ENCODE data around the gene NPHS1. TPM values are rescaled to one million over a fixed set of nuclear protein-coding genes. Genes with fewer than 3 reads are reported as not detected.

Gene NPHS1
- total RNA-seq, 2 donors from 2014 or later: not detected

DNA sequence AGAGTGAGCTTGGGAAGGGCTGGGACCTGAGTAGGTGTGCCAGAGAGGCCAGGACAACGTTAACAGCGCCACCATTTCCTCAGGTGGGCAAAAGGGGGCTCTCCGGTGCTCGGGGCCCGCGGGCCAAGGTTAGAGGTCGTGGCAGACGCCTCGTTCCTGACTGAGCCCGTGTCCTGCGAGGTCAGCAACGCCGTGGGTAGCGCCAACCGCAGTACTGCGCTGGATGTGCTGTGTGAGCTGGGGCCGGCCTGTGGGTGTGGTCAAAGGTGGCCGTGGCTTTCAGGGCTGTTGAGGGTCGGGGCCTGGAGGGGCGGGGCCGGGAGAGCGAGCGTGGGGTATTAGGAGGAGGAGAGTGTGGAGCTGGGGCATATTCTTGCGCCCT lies 8.1 kb upstream of the NPHS1 start:
- TF ChIP-seq, protein P1, sequence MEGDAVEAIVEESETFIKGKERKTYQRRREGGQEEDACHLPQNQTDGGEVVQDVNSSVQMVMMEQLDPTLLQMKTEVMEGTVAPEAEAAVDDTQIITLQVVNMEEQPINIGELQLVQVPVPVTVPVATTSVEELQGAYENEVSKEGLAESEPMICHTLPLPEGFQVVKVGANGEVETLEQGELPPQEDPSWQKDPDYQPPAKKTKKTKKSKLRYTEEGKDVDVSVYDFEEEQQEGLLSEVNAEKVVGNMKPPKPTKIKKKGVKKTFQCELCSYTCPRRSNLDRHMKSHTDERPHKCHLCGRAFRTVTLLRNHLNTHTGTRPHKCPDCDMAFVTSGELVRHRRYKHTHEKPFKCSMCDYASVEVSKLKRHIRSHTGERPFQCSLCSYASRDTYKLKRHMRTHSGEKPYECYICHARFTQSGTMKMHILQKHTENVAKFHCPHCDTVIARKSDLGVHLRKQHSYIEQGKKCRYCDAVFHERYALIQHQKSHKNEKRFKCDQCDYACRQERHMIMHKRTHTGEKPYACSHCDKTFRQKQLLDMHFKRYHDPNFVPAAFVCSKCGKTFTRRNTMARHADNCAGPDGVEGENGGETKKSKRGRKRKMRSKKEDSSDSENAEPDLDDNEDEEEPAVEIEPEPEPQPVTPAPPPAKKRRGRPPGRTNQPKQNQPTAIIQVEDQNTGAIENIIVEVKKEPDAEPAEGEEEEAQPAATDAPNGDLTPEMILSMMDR (IDR thresholded peaks at IDR 0.05): no peak

DNA sequence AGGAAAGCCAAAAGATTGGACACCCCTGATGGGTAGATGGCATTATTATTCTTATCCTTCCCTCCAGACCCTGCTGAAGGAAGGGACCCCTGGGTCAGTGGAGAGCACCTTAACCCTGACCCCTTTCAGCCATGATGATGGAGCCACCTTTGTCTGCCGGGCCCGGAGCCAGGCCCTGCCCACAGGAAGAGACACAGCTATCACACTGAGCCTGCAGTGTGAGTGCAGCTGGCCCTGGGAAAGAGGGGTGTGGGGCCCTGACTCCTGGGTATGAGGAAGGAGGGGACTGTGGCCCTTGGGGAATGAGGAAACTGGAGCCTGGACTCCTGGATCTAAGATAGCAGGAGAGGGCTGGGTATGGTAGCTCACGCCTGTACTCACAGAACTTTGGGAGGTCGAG lies 7.1 kb upstream of the NPHS1 start:
- no peak for DNase-seq (ENCODE audit: low spot score)
- Histone ChIP-seq H3K9me3 (no peaks in the 10 kb centered on the region), H3K4me1 (peaks cover 0 to 17% of the 10 kb centered on the region in 2 donors), H3K27me3 (peaks cover 5 to 22% of the 10 kb centered on the region in 2 donors), H3K27ac (no peak overlapping the region), H3K4me3 (no peak overlapping the region), H3K36me3 (no peaks in the 10 kb centered on the region)
- TF ChIP-seq, protein P1 (IDR thresholded peaks at IDR 0.05): no peak

More for the DNA sequence above, 8.1 kb upstream of the NPHS1 start:
- Histone ChIP-seq H3K4me3 (no peak overlapping the region), H3K27me3 (peaks cover 5 to 15% of the 10 kb centered on the region in 2 donors), H3K4me1 (peaks cover 0 to 17% of the 10 kb centered on the region in 2 donors), H3K27ac (no peak overlapping the region), H3K36me3 (no peaks in the 10 kb centered on the region), H3K9me3 (no peaks in the 10 kb centered on the region)
- no peak for DNase-seq (ENCODE audit: low spot score)

DNA sequence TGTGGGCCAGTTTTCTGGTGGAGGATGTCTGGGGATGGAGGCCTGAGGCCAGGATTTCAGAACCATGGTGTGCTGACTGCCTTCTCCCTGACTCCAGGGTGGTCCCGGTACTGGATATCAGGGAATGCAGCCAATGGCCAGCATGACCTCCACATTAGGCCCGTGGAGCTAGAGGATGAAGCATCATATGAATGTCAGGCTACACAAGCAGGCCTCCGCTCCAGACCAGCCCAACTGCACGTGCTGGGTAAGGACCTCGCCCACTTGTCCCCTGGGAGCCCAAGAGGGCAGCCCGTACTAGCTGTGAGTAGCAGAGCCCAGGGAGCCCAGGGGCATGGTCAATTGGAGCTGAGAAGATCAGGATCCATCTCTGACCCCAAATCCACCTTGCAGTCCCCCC lies 6.0 kb upstream of the NPHS1 start:
- Histone ChIP-seq H3K27me3 (peaks cover 5 to 22% of the 10 kb centered on the region in 2 donors), H3K4me3 (no peak overlapping the region), H3K27ac (no peak overlapping the region), H3K36me3 (no peaks in the 10 kb centered on the region), H3K4me1 (peaks cover 0 to 17% of the 10 kb centered on the region in 2 donors), H3K9me3 (no peaks in the 10 kb centered on the region)
- no peak for DNase-seq (ENCODE audit: low spot score)
- TF ChIP-seq, protein P1 (IDR thresholded peaks at IDR 0.05): no peak

DNA sequence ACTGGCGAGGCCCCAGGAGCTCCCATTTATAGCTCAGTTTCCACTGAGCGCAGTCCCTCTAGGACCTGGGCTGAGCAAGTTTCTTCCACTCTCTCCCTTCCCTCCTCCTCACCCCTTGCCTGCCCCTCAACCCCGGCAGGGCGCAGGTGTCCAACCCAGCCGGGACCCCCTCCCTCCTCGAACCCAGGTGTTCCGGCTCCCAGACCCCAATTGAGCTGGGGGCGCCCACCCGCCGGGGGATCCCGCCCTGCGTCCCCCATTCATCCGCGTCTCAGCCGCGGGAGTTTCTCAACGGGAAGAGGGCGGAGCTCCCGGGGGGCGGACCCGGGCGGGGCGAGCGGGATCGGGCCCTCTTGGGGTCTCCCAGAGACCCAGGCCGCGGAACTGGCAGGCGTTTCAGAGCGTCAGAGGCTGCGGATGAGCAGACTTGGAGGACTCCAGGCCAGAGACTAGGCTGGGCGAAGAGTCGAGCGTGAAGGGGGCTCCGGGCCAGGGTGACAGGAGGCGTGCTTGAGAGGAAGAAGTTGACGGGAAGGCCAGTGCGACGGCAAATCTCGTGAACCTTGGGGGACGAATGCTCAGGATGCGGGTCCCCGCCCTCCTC lies 4.3 kb upstream of the NPHS1 start, which contains the start of gene KIRREL2:
Gene KIRREL2 (plus strand): TSS at position 366 of the 604 bp plus-strand sequence. CDS start 209 bp downstream, at position 575.
- H3K4me3 ChIP-seq: peak within 1 kb of the TSS; percentile 30 to 53
- H3K27ac ChIP-seq: no peak within 1 kb of the TSS
- TF ChIP-seq, protein P1 (IDR thresholded peaks at IDR 0.05): no peak
- H3K4me1 ChIP-seq: peaks cover 0 to 17% of the 10 kb centered on the region in 2 donors
- no peak for DNase-seq (ENCODE audit: low spot score)
- no peaks in the 10 kb centered on the region for H3K9me3 ChIP-seq
- no peaks in the 10 kb centered on the region for H3K36me3 ChIP-seq
- peaks cover 5 to 22% of the 10 kb centered on the region in 2 donors for H3K27me3 ChIP-seq

DNA sequence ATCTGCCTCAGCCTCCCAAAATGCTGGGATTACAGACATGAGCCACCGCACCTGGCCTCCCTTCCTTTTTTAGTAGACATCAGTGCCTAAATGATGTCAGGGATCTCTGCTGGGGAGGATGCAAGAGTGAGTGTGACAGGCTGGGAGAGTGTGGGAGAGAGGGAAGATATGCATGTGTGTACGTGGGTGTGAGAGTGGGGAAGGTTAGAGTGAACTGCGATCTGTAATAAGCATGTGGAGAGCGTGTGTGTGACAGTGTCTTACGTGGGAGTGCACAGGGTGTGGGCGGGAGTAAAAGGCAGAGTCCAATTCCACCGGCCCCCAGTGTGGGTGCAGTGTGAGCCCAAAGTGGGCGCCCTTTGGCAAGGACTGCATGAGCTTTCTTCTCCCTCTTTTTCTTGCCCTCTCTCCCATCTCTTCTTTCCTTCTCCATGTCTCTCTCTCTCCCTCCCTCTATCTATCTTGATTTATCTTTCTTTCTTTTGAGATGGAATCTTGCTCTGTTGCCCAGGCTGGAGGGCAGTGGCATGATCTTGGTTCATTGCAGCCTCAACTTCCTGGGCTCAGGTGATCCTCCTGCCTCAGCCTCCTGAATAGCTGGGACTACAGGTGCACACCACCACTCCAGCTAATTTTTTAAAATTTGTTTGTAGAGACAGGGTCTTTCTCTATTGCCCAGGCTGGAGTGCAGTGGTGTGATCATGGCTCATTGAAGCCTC lies 893 bp upstream of the NPHS1 start:
- Histone ChIP-seq H3K36me3 (no peaks in the 10 kb centered on the region), H3K9me3 (no peaks in the 10 kb centered on the region), H3K4me1 (peaks cover 0 to 17% of the 10 kb centered on the region in 2 donors), H3K4me3 (no peak overlapping the region), H3K27ac (no peak overlapping the region), H3K27me3 (peaks cover 5 to 26% of the 10 kb centered on the region in 2 donors)
- TF ChIP-seq, protein P1 (IDR thresholded peaks at IDR 0.05): no peak
- DNase-seq (ENCODE audit: low spot score): no peak
